Smooth muscle cell of the pulmonary artery (primary cell): ENCODE data around the gene USP37. TPM values are rescaled to one million over a fixed set of nuclear protein-coding genes. Genes with fewer than 3 reads are reported as not detected.

Experiments
- total RNA-seq: library from RNA; depleted of rRNA; stranded (reverse); fragments of >200 nt; gene quantifications from 2 replicates; pipeline ENCODE4 v1.2.3, GENCODE V29; 2014

The USP37 gene, protein sequence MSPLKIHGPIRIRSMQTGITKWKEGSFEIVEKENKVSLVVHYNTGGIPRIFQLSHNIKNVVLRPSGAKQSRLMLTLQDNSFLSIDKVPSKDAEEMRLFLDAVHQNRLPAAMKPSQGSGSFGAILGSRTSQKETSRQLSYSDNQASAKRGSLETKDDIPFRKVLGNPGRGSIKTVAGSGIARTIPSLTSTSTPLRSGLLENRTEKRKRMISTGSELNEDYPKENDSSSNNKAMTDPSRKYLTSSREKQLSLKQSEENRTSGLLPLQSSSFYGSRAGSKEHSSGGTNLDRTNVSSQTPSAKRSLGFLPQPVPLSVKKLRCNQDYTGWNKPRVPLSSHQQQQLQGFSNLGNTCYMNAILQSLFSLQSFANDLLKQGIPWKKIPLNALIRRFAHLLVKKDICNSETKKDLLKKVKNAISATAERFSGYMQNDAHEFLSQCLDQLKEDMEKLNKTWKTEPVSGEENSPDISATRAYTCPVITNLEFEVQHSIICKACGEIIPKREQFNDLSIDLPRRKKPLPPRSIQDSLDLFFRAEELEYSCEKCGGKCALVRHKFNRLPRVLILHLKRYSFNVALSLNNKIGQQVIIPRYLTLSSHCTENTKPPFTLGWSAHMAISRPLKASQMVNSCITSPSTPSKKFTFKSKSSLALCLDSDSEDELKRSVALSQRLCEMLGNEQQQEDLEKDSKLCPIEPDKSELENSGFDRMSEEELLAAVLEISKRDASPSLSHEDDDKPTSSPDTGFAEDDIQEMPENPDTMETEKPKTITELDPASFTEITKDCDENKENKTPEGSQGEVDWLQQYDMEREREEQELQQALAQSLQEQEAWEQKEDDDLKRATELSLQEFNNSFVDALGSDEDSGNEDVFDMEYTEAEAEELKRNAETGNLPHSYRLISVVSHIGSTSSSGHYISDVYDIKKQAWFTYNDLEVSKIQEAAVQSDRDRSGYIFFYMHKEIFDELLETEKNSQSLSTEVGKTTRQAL
- total RNA-seq, result 9.5 and 10.2 TPM in 2 replicates

DNA sequence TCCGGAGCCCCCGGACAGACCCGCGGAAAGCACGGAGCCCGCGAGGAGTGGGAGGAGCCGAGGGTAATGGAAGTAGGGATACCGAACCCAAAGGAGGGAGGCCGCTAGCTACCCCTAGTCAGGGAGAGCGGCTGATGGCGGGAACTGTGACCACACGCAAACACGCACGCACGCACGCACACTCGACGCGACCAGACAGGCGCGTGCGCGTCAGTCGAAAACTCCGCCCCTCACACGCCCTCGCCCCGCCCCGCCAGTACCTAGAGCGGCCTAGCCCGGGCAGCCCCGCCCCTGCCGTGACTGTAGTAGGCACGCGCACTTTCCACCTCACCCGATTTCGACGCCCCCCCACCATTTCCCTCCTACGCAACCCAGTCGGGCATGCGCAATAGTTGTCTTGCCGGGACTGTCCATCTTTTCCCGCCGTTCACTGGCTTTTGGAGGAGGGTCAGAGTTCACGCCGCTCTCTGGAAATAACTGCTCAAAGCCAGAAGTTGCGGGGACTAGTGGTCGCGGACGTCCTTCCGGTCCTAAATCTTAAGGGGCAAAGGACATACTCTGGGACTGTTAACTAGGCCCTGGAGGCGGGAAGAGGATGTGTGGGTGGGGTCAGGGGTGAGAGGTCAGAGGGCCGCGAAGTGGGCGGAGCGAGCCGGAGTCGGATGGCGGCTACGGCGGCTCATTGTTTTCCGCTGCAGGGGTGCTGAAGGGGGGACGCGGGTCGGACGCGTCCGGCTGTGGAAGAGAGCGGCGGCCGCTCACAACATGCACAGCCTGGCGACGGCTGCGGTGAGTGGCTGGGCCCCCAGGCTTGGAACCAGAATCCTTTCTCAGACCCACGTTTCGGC lies at the start of gene USP37, which contains the start of gene CNOT9:
TSS of gene USP37 (minus strand) at position 162 of the 848 bp plus-strand sequence. CDS start 9,698 bp downstream, outside the sequence.
TSS of gene CNOT9 (plus strand) at position 650 of the 848 bp plus-strand sequence. CDS start at position 766, 116 bp downstream.

GRCh38 chr2:218607436-218608115 lies 39.4 kb upstream of the USP37 start, which contains the start of gene PLCD4:
PLCD4 (plus strand) TSS chr2:218607899; CDS start chr2:218615740, 7,841 bp downstream.

GRCh38 chr2:218418717-218419458 lies 149.3 kb downstream of the USP37 start, which contains the start of gene VIL1:
VIL1 (plus strand) TSS chr2:218419123; CDS start chr2:218423779, 4,656 bp downstream.

Other genes starting within 250 kb of the USP37 start
- not detected in 2 replicates for gene CATIP, start 211.5 kb downstream of the USP37 start, total RNA-seq
- 0.13 TPM in 2 replicates for gene SLC11A1, start 186.1 kb downstream of the USP37 start, total RNA-seq
- gene CTDSP1, start 168.5 kb downstream of the USP37 start, total RNA-seq, result 71.8 and 76.3 TPM in 2 replicates
- gene VIL1, start 149.2 kb downstream of the USP37 start, total RNA-seq, result not detected in 2 replicates
- gene CNOT9, start 488 bp upstream of the USP37 start, total RNA-seq, result 29.1 and 34.7 TPM in 2 replicates
- 2.0 and 2.5 TPM in 2 replicates for gene PLCD4, start 39.5 kb upstream of the USP37 start, total RNA-seq
- 9.1 and 15.4 TPM in 2 replicates for gene ZNF142, start 91.3 kb upstream of the USP37 start, total RNA-seq
- gene BCS1L, start 91.3 kb upstream of the USP37 start, total RNA-seq, result 21.4 and 28.5 TPM in 2 replicates
- gene RNF25, start 103.7 kb upstream of the USP37 start, total RNA-seq, result 21.2 and 21.8 TPM in 2 replicates
- gene STK36, start 103.7 kb upstream of the USP37 start, total RNA-seq, result 26.1 and 39.1 TPM in 2 replicates
- 6.7 and 9.8 TPM in 2 replicates for gene TTLL4, start 142.5 kb upstream of the USP37 start, total RNA-seq
- 6.8 and 13.7 TPM in 2 replicates for gene CYP27A1, start 213.8 kb upstream of the USP37 start, total RNA-seq